Measurements from ENCODE around the gene ECI1.

The ECI1 gene

GRCh38 chr16:2232094-2232990 lies 19.0 kb downstream of the ECI1 start:
- DNase-seq = no peak

GRCh38 chr16:2231016-2231931 lies 20.1 kb downstream of the ECI1 start:
- no peak for DNase-seq

GRCh38 chr16:2230376-2230775 lies 21.0 kb downstream of the ECI1 start:
- DNase-seq = no peak

- no peak for DNase-seq
Observed at GRCh38 chr16:2229632-2230250, 21.6 kb downstream of the ECI1 start.

GRCh38 chr16:2229091-2229490 lies 22.3 kb downstream of the ECI1 start:
- DNase-seq = no peak

GRCh38 chr16:2228161-2228824 lies 23.1 kb downstream of the ECI1 start:
- no peak for DNase-seq

GRCh38 chr16:2226918-2227317 lies 24.5 kb downstream of the ECI1 start:
- no peak for DNase-seq

- no peak for DNase-seq
Observed at GRCh38 chr16:2226245-2226793, 25.1 kb downstream of the ECI1 start.

- DNase-seq = no peak
Observed at GRCh38 chr16:2223942-2224486, 27.4 kb downstream of the ECI1 start.

- peak; percentile 100 for DNase-seq
Observed at GRCh38 chr16:2223221-2223941, 28.0 kb downstream of the ECI1 start, which contains the start of gene E4F1. E4F1 (plus strand) TSS chr16:2223591; CDS start chr16:2223614, 23 bp downstream.

- DNase-seq = no peak
Observed at GRCh38 chr16:2216330-2216729, 35.1 kb downstream of the ECI1 start.

GRCh38 chr16:2214719-2214968 lies 36.7 kb downstream of the ECI1 start, which contains the start of gene PGP:
PGP (minus strand) TSS chr16:2214840; CDS start chr16:2214777, 63 bp downstream.
- DNase-seq = no peak

GRCh38 chr16:2213817-2214718 lies 37.3 kb downstream of the ECI1 start:
- DNase-seq = no peak

GRCh38 chr16:2212362-2213324 lies 38.7 kb downstream of the ECI1 start:
- no peak for DNase-seq

GRCh38 chr16:2211923-2212347 lies 39.5 kb downstream of the ECI1 start:
- DNase-seq = no peak

- no peak for DNase-seq
Observed at GRCh38 chr16:2210386-2211365, 40.7 kb downstream of the ECI1 start, which contains the start of gene BRICD5. BRICD5 (minus strand) TSS chr16:2210863; CDS start chr16:2210833, 30 bp downstream.

GRCh38 chr16:2210009-2210332 lies 41.4 kb downstream of the ECI1 start:
- no peak for DNase-seq
